C4-2B (cell line): ENCODE measurements around the gene GHDC.
"Not testable (repeated sequence)": the region's sequence is repeated elsewhere in the genome, so short reads cannot be mapped to it uniquely, and the experiment has no call there.

Experiments used
- H3K27ac ChIP-seq: fragments of 450-650 bp; 2 replicates; pipeline ENCODE4 v1.5.1; 2017
- ZFX ChIP-seq: fragments of 450-650 bp; IDR thresholded peaks from 2 replicates; pipeline ENCODE4 v1.6.1; 2017
- TF ChIP-seq, protein P1 (sequence below): fragments of 450-650 bp; conservative IDR thresholded peaks from 2 replicates; pipeline ENCODE4 v1.5.1; 2017; ENCODE audit warnings: mild to moderate bottlenecking

GHDC gene

DNA sequence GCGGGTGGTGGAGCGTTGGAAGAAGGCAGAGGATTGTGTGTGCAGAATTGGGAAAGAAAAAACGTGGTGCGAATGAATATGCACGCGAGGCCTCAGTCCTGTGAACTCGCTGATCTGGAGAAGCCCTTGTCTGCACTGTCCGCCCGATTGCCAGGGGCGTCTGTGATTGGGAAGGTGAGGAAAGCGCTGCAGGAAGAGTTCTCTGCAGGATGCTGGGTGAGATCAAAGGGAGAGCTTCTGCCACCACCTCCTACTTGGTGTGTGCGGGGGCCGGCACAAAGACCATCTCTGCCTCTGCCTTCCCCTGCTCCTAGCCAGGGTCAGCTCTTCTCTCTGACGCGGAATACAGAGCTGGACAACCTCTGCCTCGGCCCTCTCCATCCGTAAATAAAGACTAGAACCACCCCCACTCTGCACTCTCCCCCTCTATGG, 38.7 kb downstream of the GHDC start:
- TF ChIP-seq, protein P1, sequence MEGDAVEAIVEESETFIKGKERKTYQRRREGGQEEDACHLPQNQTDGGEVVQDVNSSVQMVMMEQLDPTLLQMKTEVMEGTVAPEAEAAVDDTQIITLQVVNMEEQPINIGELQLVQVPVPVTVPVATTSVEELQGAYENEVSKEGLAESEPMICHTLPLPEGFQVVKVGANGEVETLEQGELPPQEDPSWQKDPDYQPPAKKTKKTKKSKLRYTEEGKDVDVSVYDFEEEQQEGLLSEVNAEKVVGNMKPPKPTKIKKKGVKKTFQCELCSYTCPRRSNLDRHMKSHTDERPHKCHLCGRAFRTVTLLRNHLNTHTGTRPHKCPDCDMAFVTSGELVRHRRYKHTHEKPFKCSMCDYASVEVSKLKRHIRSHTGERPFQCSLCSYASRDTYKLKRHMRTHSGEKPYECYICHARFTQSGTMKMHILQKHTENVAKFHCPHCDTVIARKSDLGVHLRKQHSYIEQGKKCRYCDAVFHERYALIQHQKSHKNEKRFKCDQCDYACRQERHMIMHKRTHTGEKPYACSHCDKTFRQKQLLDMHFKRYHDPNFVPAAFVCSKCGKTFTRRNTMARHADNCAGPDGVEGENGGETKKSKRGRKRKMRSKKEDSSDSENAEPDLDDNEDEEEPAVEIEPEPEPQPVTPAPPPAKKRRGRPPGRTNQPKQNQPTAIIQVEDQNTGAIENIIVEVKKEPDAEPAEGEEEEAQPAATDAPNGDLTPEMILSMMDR, result no peak
- TF ChIP-seq ZFX, result no peak
- H3K27ac ChIP-seq, result peak overlapping the region; percentile 96

DNA sequence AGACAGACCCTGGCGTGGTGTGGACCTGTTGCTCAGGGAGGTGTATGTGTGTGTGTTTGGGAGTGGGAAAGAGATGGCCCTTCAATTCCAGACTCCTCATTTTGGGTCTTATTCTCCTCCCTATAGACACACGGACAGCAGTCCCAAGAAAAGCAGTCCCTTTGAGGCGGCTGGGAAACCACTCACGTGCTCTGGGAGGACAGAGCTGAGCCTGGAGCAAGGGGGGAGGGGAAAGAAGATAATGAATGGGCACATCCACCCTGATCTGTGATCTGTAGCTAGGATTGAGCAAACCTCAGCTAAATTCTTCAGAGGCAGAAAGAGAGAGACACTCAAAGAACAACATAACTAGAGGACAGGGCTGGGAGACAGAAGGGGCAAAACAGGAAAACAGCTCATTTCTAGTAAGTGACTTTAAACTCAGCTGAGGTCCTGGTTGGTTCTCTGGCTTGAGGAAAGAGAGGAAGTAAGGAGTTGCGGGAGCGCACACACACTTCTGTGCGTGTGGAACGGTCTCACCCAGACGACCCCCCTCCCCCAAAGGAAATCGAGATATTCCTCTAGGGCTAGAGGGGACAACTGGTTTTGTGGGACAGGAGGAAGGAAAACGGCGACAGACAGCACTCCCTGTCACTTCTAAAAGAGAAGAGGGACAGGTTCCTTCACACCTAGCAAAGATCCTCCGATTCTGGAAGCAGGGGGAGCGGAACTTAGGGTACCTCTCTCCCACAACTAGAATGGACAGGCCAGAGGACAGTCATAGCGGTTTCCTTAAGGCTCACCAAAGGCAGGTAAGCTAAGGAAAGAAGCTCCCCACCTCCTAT, 40.2 kb downstream of the GHDC start:
- H3K27ac ChIP-seq, result peak overlapping the region; percentile 96
- TF ChIP-seq ZFX, result no peak
- TF ChIP-seq, protein P1, result no peak

DNA sequence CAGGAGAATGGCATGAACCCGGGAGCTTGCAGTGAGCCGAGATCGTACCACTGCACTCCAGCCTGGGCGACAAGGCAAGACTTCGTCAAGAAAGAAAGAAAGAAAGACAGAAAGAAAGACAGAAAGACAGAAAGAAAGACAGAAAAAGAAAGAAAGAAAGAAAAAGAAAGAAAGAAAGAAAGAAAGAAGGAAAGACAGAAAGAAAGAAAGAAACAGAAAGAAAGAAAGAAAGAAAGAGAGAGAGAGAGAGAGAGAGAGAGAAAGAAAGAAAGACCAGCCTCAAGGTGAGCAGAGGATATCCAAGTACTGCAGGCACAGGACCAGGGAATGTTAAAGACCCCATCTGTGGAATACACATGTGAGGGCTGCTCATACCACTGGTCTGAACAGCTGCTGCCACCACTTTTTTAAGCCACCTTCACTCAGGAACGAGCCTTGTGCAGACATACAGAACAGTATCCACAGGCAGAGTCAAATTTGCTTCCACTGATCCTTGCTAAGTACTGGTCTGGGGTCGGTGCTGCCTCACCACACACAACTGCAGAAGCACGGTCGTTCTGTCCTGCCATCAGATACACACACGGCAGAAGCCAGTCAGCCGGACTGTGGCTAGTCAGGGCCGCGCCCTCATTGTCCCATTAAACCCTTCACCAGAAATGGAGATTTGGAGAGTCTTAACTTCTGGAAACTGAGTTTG, 47.2 kb downstream of the GHDC start:
- no peak overlapping the region for H3K27ac ChIP-seq
- no peak for TF ChIP-seq ZFX
- TF ChIP-seq, protein P1, result no peak

DNA sequence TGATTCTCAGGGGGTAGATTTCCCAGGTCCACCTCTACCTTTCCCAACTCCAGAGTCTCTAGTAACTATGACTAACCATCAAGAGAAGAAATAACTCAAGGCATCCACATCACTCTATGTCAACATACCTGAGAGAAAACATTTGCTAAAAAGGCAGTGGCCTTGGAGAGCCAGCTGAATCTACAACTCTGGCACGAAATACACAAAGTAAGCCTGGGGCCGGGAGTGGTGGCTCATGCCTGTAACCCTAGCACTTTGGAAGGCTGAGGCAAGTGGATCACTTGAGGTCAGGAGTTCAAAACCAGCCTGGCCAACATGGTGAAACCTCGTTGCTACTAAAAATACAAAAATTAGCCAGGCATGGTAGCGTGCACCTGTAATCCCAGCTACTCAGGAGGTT, 51.2 kb downstream of the GHDC start:
- H3K27ac ChIP-seq, result not testable (repeated sequence)

DNA sequence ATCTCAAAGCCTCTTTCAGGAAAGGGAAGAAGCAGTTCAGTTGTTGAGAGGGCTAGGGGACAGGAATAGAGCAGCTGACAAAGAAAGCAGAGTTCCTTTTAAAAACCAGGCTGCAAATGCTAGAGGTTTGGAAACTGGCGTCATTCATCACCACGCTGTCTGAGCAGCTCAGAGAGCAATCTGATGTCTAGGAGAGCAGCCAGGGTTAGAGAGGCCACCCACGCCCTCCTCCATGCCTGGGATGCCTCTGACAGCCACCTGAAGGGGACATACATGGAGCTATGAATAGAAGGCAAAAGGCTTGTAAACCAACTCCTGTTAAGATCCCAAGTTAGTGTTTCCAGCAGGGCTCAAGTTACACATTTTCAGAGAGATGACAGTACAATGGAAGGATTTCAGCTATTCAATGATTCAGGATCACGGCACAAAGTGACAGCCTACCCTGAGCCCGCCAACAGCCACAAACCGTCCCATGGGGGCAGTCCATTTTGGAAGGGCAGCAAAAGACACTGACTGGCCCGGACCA, 51.9 kb downstream of the GHDC start:
- H3K27ac ChIP-seq, result no peak overlapping the region

DNA sequence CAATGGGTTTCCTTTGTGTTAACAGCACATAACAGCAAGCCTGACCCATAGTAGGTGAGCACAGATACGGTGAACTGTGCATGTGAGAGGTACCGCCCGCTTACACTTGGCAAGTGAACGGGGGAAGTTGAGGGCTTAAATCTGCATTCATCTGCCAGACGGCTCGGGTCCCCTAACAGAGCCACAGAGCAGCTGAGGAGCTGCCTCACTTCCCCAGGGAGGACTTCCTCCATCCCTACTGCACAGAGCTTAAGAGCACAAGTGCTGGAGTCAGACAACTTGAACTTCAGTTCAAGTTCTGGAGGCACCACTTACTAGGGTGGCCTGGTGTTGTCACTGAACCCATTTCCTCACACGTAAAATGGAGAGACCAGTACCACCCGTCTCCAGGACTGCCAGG, 52.9 kb downstream of the GHDC start:
- H3K27ac ChIP-seq, result no peak overlapping the region
- TF ChIP-seq ZFX, result no peak
- TF ChIP-seq, protein P1, result no peak

More for the DNA sequence above, 51.9 kb downstream of the GHDC start:
- TF ChIP-seq, protein P1, result no peak
- no peak for TF ChIP-seq ZFX

DNA sequence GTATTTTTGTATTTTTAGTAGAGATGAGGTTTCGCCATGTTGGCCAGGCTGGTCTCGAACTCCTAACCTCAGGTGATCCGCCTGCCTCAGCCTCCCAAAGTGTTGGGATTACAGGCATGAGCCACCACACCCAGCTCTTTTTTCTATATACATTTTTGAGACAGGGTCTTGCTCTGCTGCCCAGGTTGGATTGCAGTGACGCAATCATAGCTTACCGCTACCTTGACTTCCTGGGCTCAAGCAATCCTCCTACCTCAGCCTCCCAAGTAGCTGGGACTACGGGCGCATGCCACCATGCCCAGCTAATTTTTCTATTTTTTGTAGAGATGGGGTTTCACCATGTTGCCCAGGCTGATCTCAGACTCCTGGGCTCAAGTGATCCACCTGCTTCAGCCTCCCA, 53.6 kb downstream of the GHDC start:
- not testable (repeated sequence) for H3K27ac ChIP-seq
